ENCODE data around the gene SEMA6A.

The SEMA6A gene

DNA sequence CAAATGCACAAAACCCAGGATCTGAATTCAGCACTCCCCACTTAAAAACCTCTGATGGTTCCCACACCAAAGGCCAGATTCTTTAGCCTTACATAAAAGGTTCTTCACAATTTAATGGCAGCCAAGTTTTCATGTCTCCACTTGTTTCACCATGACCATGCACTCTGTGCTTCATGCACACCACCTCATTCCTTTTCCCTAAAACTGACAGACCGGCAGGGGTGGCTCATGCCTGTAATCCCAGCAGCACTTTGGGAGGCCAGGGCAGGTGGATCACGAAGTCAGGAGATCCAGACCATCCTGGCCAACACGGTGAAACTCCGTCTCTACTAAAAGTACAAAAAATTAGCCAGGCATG, 150.4 kb downstream of the SEMA6A start:
- no peak for ATAC-seq (ENCODE audit: low read depth)
- H3K27me3 ChIP-seq (ENCODE audit: insufficient read depth, poor library complexity, severe bottlenecking) = no peaks in the 10 kb centered on the region

DNA sequence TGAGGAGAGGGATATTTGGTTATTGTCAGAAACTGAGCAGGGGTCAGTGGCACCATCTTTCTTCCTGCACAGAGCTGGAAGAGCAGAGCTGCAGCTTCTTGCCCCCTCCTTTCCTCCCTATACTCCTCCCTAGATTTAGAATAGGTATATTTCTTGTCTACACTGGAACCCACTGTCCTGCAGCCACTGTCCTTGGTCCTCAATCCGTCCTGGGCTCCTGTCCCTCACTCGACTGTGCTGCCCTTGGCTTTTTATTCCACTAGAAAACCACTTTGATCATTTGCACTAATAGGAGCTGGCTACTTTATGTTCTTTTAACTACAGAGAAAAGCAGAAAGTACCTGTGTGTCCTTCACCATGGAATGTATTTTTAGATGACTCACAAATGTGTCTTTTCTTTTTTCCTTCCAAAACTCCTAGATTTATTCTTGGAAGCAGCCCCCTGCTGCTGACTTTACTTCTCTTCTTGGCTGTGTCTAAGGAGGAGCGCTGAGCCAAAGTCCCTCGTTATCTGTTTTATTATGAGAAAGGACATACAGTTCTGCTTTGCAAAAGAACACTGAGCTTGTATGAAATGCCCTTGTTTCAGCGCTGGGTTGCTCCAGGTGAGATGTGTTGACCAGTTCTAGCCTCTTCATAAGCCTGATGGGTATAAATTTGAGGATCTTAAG, 150.9 kb downstream of the SEMA6A start:
- TF ChIP-seq, protein P1, sequence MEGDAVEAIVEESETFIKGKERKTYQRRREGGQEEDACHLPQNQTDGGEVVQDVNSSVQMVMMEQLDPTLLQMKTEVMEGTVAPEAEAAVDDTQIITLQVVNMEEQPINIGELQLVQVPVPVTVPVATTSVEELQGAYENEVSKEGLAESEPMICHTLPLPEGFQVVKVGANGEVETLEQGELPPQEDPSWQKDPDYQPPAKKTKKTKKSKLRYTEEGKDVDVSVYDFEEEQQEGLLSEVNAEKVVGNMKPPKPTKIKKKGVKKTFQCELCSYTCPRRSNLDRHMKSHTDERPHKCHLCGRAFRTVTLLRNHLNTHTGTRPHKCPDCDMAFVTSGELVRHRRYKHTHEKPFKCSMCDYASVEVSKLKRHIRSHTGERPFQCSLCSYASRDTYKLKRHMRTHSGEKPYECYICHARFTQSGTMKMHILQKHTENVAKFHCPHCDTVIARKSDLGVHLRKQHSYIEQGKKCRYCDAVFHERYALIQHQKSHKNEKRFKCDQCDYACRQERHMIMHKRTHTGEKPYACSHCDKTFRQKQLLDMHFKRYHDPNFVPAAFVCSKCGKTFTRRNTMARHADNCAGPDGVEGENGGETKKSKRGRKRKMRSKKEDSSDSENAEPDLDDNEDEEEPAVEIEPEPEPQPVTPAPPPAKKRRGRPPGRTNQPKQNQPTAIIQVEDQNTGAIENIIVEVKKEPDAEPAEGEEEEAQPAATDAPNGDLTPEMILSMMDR (IDR thresholded peaks at IDR 0.05; ENCODE audit: poor library complexity, severe bottlenecking) = no peak
- H3K9me3 ChIP-seq (ENCODE audit: severe bottlenecking) = no peaks in the 10 kb centered on the region
- no peak overlapping the region for H3K27ac ChIP-seq (ENCODE audit: poor library complexity, severe bottlenecking)
- ATAC-seq (ENCODE audit: low read depth) (no peak), DNase-seq (ENCODE audit: low spot score) (no peak)
- H3K36me3 ChIP-seq (ENCODE audit: low read depth) = no peaks in the 10 kb centered on the region
- H3K4me3 ChIP-seq (ENCODE audit: severe bottlenecking) = no peak overlapping the region
- H3K4me1 ChIP-seq (ENCODE audit: insufficient read depth, poor library complexity, severe bottlenecking) = no peaks in the 10 kb centered on the region
- no peaks in the 10 kb centered on the region for H3K27me3 ChIP-seq (ENCODE audit: insufficient read depth, poor library complexity, severe bottlenecking)

More for the DNA sequence above, 150.4 kb downstream of the SEMA6A start:
- DNase-seq (ENCODE audit: low spot score) = no peak
- H3K27ac ChIP-seq (ENCODE audit: poor library complexity, severe bottlenecking) = no peak overlapping the region
- TF ChIP-seq, protein P1 (IDR thresholded peaks at IDR 0.05; ENCODE audit: poor library complexity, severe bottlenecking) = no peak
- no peaks in the 10 kb centered on the region for H3K9me3 ChIP-seq (ENCODE audit: severe bottlenecking)
- H3K4me3 ChIP-seq (ENCODE audit: severe bottlenecking) = no peak overlapping the region
- H3K36me3 ChIP-seq (ENCODE audit: low read depth) = no peaks in the 10 kb centered on the region
- H3K4me1 ChIP-seq (ENCODE audit: insufficient read depth, poor library complexity, severe bottlenecking) = no peaks in the 10 kb centered on the region

DNA sequence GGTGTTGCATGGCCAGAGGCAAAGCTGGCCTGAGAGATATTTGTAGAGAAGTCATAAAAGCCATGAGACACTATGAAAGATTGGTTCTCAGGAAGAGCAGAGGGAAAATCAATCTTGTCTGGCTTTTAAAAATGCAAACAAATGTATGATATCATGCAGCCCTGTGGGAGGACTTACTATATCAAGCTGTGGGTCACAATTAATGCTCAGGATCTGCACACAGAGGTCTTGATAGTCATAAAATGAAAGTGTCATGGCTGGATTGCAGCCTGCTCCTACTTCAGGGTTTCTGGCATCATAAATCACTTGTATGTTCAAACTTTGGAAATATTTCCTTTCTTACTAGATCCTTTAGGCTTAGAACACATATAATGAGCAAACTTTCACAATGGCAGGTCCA, 151.5 kb downstream of the SEMA6A start:
- TF ChIP-seq, protein P1 (IDR thresholded peaks at IDR 0.05; ENCODE audit: poor library complexity, severe bottlenecking) = no peak
- Histone ChIP-seq H3K27ac (ENCODE audit: poor library complexity, severe bottlenecking) (no peak overlapping the region), H3K4me1 (ENCODE audit: insufficient read depth, poor library complexity, severe bottlenecking) (no peaks in the 10 kb centered on the region), H3K4me3 (ENCODE audit: severe bottlenecking) (no peak overlapping the region), H3K27me3 (ENCODE audit: insufficient read depth, poor library complexity, severe bottlenecking) (no peaks in the 10 kb centered on the region), H3K9me3 (ENCODE audit: severe bottlenecking) (no peaks in the 10 kb centered on the region), H3K36me3 (ENCODE audit: low read depth) (no peaks in the 10 kb centered on the region)
- no peak for ATAC-seq (ENCODE audit: low read depth)
- DNase-seq (ENCODE audit: low spot score) = no peak

DNA sequence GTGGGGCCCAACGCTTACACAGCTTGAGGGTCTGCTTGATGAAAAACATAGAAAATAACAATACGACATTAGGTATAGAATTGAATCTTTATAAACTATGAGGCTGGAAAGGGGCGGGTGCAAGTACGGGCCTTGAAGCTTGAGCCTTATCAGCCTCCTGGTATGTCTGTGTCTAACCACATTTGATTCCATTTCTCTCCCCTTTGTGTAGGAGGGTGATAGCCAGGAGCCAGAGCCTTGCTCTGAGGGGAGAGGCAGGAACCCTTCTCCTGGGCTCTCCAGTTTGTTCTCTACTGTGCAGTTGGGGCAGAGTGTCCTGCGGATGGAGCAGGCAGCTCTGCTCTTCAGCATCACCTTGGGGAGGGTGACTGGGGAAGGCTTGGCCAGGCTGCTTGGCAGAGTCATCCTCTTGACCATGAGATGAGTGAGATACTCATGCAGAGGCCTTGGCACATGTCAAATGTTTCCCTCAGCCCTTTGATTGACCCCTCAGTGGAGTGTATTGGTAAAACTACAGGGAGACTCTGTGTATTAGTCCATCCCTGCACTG, 153.5 kb downstream of the SEMA6A start:
- ATAC-seq (ENCODE audit: low read depth) (no peak), DNase-seq (ENCODE audit: low spot score) (no peak)
- TF ChIP-seq, protein P1 (IDR thresholded peaks at IDR 0.05; ENCODE audit: poor library complexity, severe bottlenecking) = no peak
- no peaks in the 10 kb centered on the region for H3K36me3 ChIP-seq (ENCODE audit: low read depth)
- H3K9me3 ChIP-seq (ENCODE audit: severe bottlenecking) = no peaks in the 10 kb centered on the region
- H3K4me1 ChIP-seq (ENCODE audit: insufficient read depth, poor library complexity, severe bottlenecking) = no peaks in the 10 kb centered on the region
- no peak overlapping the region for H3K4me3 ChIP-seq (ENCODE audit: severe bottlenecking)
- no peaks in the 10 kb centered on the region for H3K27me3 ChIP-seq (ENCODE audit: insufficient read depth, poor library complexity, severe bottlenecking)
- no peak overlapping the region for H3K27ac ChIP-seq (ENCODE audit: poor library complexity, severe bottlenecking)

DNA sequence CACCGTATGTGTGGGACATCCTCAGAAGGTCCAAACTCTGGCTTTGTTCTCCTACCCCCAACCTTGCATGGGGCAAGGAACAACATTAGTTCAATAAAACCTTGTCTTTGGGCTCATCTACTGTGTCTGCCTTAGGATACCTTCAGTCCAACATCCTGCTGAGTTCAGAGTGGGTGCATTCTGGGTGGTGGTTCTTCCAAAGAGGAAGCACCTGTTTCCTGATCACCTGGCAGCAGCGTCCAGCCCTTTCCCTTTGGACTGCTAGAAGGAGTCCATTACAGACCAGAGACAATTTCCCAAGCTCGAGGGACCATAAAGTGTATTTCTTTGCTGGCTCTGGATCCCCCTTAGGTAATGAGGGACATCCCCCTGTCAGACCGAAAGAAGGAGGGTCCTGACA, 154.1 kb downstream of the SEMA6A start:
- DNase-seq (ENCODE audit: low spot score) (no peak), ATAC-seq (ENCODE audit: low read depth) (no peak)
- no peaks in the 10 kb centered on the region for H3K27me3 ChIP-seq (ENCODE audit: insufficient read depth, poor library complexity, severe bottlenecking)
- no peaks in the 10 kb centered on the region for H3K4me1 ChIP-seq (ENCODE audit: insufficient read depth, poor library complexity, severe bottlenecking)
- H3K9me3 ChIP-seq (ENCODE audit: severe bottlenecking) = no peaks in the 10 kb centered on the region
- no peaks in the 10 kb centered on the region for H3K36me3 ChIP-seq (ENCODE audit: low read depth)
- no peak overlapping the region for H3K27ac ChIP-seq (ENCODE audit: poor library complexity, severe bottlenecking)
- H3K4me3 ChIP-seq (ENCODE audit: severe bottlenecking) = no peak overlapping the region
- TF ChIP-seq, protein P1 (IDR thresholded peaks at IDR 0.05; ENCODE audit: poor library complexity, severe bottlenecking) = no peak

Measured in RWPE2 (cell line).